Activated CD4-positive, CD25-positive, alpha-beta regulatory T cell treated with anti-CD3 and anti-CD28 coated beads, Interleukin-2, amount 50 U/mL, for 24 hours (primary cell): ENCODE data around the gene MYOD1.

Experiments
- ATAC-seq, 2 donors: fragments of 150-1000 bp; cut with Tn5 transposase; one replicate each; pipeline ENCODE4 v1.10.0; 2021; ENCODE audit warnings: mild to moderate bottlenecking in 1 of 2, moderate library complexity in 1 of 2

Gene MYOD1

DNA sequence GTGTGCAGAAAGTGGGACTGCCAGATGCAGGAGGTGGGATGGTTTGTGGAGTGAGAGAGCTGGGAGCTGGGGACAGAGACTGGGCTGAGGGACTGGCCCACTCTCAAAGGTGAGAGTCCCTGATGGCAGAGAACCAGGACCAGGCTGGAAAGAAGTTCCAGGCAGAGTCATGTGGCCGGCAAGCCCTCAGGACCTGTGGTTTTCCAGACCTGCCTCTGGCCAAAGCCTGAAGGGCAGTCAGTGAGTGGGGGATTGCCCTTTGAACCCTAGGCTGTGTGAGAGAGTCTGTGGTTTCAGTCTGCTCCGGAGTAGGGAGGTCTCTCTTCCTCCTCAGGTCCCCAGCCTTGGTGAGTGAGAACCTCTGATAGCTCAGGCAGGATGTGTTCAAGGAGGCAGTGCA is 32.2 kb downstream of the MYOD1 start:
- ATAC-seq = no peak

DNA sequence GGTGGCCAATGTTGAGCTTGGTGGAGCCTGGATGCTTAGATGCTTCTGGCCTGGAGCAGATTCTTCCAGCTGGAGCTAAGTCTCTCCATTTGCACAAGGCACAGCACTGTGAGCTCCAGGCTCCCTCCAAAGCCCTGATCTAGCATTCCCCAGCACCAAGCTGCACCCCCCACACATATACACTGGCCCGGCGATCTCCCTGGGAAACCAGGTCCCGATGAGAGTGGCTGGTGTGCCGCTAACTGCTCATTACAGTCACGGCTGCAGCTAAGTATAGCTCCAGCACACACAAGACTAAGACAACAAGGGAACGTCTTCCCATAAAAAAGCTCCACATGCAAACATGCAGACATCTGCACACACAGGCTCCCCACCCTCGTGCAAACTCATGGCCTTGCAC is 32.8 kb downstream of the MYOD1 start:
- ATAC-seq = no peak

DNA sequence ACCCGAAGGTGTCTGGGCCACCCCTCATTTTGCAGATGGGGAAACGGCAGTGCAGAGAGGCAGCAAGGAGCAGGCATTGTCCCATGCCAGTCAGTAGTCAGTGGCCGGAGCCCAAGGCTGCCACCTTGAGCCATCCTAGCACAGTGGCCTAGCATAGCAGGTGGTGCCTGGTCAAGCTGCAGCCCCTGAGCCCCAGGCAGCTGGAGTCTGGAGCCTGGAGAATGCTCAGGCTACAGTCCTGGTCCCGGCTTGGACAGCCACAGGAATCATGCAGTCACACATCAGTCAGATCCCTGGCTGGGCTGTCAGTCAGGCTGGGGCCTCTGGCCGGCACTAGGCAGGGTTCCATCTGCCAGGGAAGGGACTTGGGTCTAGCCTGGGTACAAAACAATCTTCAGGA is 33.8 kb downstream of the MYOD1 start:
- ATAC-seq = no peak

DNA sequence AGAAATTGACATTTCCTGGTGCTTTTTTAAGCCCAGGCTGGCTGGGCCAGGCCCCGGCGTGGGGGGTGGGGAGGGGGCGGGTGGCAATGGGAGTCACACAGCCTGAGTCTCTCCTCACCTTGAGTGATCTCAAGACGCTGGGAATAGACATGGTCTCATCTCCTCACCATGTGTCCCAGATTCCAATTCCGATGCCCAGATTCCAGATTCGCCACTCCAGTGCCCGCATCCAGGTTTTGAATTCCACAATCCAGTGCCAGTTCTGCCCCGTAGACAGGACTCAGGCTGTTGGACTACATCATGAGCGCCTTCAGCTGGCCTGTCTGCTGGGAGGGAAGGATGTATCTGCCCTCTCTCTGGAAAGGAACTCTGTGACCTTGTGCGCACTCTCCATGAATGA is 34.3 kb downstream of the MYOD1 start:
- ATAC-seq = no peak

DNA sequence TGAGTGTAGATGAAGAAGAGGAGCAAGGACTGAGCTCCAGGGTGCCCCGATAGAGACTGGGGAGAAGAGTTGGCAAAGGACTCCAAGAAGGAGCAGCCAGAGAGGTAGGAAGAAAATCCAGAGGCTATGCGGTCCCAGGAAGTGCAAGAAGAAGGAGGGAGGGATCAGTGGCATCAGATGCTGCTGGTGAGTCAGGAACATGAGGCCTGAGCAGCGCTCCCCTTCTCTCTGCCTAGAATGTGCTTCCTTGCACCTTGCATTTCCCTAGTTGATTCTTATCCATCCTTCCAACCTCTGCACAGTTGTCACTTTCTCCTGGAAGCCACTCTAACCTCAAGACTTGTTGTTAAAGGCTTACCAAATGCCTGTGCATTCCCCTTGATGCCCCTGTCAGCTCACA is 36.5 kb downstream of the MYOD1 start:
- ATAC-seq = no peak

DNA sequence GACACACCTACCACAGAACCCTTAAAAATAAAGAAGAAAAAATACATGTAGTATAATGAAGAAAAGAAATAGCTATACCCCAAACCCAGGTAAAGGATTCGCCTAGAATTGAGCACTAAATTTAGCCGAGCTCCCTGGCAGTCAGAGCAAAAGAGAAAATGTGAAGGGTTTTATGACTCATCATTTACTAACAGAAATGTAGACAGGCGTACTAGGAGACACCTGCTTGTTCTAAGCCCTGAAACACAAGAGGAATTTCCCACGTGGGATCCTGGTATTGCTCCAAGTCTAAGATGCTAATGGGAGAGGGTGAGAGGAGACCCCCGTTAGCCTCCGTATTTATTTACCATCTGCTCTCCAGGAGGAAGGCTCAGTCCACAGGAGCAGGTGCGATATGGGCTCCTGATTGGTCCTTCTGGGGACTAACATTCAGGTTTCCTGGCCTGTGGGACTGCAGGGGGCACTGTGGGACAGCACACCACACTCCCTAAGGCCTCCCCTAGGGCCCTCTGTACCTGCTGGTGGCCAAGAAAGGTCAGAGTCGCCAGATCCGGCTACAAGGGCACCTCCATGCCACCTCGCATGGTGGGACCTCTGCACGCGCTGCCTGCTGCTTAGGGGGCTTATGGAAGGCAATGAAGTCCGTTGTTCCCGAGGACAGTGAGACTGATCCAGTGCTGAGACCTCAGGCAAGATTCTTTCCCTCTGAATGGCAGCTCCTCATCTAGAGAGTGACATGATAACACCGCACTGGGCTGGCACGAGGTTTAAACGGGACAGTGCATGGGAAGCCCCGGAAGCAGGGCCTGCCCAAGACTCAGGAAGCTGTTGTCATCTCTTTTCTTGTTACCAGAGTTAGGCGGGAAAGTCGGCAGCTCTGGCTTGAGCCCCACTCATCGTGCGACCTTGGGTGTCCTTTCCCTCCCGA is 41.0 kb downstream of the MYOD1 start:
- peak in 1 of 2 donors; percentile 30 for ATAC-seq

DNA sequence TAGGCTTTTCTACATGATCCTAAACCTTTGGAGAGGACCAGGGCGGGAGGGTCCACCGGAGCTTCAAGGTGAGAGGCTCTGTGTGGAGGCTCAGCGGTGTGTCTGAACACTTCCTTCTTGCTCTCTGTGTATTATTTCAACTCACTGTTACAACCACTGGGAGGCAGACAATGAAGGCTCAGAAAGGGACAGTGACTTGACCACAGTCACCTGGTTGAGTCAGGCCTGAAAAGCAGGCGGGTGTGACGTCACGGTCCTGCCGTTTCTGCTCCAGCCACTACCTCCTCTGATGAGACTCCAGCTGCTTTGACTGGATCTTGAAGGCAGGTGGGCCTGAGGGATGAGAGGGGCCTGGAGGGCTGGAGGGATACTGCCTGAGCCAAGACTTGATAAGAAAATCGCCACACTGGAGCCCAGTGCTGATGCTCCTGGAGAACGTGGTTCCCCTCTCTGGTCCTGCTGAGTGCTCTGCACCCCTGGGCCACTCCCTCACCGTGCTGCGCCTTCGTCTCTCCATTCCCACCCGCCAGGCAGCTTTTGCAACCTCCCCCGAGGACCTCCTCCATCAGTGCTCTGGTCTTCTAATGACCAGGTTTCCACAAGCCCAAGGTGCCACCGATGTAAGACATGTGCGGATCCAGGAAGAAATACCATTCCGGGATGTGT is 43.1 kb downstream of the MYOD1 start:
- ATAC-seq = no peak

DNA sequence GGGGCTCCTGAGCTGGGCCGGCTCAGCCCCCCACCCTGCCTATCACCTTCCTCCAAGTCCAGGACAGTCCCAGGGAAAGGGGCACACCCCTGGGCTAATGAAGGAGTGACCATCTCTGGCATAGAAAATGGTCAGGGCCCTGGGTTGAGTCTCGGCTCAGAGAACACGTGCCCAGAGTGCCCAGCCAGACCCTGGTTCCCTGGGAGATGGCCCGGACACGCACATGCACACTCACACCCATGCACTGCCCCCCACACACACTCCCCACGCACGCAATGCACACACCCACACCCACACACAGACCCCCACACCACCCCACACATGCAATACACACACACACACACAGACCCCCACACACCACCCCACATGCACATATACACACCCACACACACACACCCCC is 43.9 kb downstream of the MYOD1 start:
- ATAC-seq = no peak

DNA sequence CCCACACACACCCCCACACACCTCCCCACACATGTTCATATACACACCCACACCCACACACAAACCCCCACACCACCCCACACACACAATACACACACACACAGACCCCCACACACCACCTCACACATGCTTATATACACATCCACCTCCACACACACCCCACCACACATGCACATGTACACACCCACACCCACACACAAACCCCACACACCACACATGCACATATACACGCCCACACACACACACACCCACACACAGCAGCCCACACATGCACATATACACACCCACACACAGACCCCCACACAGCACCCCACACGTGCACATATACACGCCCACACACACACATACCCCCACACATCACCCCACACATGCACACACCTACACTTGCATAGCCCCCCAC is 44.3 kb downstream of the MYOD1 start:
- no peak for ATAC-seq

DNA sequence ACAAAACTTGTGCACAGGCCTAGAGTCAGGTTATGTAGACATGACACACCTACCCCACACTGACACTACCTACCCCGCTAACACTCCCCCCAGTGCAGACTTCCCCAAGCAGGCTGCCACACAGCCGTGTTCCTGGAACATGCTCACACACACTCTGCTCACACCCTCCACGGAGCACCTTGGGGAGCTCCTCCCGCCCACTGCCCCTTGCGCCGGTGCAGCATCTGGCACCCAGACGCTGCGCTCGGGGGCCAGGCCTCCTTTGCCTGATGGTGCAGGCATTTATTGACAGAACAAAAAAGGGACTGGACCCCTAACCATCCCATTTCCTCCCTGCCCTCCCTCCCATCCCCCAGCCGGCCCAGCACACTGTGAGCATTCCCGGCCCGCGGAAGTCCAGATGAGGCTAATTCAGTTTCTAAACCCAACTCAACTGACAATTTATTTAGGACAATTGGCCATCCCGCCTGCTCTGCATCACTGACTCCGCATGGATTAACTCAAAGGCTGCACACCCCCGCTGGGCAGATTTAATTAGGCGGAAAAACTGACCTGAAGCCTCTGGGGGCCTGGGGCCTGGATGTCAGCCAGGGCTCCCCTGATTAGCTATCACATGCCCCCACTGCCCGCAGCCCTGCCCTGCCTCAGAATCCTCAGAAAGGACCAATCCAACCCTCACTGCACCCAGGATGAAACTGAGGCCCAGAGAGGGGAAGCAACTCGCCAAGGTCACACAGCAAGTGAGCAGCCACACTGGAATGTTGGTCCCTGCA is 45.3 kb downstream of the MYOD1 start:
- no peak for ATAC-seq

DNA sequence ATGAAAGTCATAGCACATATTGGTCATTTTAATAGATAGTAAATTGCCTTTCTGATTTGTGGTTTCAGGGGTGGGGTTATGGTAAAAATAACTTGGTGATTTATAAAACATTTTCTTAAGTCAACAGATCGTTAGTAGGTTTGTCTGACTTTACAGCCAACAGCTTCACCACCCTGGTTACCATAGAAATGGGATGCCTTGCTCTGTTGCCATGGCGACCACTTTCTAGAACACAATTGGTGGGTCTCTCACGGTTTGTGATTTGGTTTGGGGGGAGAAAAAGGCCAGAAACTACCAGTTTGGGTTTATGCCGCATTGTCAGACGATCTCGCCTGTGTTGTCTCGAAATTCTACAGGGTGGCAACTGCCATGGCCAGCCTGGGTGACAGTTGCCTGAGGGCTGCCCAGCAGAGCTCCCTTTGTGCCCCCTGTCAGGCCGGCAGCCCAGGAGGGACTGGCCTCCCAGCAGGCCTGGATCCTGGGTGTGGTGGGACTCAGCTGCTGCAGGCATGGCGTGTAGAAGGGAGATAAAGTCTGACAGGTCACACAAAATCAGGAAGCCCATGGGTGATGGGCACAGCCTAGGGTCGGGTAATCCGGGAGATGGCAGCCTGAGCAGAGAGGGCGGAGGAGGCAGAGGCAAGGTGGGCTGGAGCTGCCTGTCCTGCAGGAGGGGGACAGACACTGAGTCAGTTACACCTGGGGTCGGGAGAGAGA is 46.1 kb downstream of the MYOD1 start:
- no peak for ATAC-seq

DNA sequence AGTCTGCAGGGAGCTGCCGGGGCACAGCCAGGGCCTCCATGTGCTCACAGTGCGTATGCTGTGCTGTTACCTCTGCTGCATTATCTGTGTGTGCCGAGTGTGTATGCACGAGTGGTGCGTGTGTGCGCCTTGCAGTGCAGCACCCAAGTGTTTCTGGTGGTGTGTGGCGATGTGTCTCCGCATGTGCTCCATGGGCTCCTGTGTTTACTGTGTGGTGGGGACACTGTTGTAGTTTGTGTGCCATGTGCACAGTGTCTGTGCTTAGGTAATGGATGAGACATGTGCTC is 46.6 kb downstream of the MYOD1 start:
- no peak for ATAC-seq

DNA sequence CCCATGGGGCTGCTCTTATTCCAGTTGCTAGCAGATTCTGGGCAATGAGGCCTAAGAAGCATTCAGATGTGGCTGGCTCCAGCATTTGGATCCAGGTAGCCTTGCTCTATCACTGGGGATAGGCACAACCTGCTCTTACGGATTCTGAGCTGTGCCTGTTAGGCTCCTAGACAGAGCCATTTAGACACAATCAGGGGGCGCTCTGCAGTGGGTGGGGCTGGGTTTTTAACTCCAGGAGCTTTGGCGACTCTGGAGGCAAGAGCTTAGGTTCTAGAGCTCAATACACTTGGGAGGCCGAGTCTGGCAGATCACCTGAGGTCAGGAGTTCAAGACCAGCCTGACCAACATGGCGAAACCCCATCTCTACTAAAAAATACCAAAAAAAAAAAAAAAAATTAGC is 47.2 kb downstream of the MYOD1 start:
- ATAC-seq = no peak

DNA sequence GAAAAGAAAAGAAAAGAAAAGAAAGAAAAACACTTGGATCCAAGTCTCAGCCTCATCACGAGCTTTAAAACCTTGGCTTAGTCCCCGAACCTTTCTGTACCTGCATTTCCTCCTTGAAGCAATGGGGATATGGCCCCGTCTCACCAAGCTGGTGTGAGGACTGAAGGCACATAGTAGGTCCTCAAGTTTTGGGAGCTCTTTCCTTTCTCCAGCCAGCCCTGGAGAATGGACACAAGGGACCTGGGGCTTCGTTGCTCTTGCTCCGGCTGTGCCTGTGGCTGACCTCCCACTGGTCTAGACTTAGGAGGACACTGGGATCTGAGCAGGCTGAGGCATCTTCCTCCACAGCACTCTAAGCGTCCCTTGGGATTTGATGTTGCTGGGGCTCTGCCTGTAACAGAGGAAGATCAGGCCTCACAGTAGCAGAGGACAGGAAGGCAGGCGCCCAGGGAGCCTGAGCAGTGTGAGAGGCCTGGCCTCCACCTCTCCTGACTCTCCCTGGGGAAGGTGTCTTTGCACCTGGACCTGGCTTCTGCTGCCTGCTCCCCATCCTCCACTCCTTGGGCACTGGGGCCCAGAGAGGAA is 48.0 kb downstream of the MYOD1 start:
- no peak for ATAC-seq

DNA sequence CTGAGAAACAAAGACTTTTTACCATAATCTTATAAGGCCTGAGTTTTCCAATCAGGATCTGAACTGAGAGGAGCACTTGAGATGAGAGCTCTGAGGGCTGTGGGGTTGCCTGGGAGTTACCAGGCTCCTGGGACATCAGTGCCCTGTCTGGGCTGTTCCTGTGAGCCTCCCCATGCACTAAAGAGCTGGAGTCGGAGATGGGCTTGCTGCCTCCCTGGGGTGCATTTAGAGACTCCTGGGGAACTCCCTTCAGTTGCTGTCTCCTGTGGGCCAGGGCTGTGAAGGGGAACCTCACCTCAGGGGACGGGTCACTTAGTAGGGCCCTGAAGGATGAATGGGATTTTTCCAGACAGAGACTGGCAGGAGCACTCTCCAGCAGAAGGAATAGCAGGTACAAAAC is 48.5 kb downstream of the MYOD1 start:
- no peak for ATAC-seq

DNA sequence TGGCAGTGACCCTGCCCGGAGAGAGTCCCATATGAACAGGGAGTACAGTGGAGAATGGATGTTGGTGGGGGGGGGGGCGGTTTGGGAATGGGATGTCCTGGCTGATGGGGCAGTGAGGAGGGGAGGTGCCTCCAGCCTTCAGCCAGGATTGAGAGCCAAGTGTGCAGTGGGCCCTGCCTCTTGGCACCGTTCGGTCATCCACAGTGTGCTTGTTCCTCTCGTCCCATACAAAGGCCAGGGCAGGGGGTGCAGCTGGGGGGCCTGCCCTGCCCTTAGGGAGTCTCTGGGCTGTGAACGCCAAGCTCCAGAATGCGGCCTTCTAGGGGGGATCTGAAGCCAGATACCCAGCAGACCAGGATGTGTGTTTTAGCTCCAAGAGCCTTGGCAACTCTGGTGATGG is 49.2 kb downstream of the MYOD1 start:
- ATAC-seq = no peak

DNA sequence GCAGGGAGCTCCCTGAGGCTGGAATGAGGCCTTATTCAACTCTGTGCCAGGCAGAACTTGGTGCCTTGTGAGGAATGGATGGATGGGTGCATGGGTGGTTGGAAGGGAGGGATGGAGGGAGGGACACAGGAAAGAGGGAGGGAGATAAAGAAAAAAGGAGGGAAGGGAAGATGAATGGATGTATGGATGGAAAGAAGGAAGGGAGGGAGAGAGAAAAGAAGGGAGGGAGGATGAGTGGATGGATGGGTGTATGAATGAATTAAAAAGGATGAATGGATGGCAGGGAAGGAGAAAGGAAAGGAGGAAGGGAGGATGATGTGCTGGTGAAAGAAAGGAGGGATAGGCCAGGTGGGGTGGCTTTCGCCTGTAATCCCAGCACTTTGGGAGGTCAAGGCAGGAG is 49.8 kb downstream of the MYOD1 start:
- no peak for ATAC-seq

DNA sequence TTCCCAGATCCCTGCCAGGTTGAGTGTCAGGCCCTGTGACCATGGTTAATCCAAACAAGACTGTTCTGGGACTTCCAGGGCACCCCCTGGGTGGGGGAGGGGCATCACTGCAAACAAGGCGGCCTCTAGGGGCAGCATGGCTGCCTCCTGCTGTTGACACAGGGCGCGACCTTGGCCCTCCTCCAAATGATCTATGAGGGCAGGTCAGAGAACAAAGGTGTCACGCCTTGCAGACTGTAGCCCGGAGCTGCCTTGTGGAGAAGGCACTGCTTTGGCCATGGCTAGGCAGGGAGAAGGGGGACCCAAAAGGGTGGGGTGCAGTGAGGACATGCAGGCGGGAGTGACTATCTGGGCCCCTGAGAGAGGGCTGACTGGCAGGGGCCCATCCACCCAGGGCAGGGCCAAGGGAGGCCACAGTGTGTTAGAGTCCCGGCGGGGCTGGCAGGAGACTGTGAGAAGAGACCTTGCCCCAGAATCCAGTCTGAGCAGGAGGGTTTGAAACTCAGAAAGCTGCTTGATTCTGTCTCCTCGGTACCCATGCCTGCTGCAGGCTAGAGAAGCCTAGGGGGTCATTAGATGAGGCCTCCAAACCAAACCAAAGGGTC is 50.8 kb downstream of the MYOD1 start:
- no peak for ATAC-seq

DNA sequence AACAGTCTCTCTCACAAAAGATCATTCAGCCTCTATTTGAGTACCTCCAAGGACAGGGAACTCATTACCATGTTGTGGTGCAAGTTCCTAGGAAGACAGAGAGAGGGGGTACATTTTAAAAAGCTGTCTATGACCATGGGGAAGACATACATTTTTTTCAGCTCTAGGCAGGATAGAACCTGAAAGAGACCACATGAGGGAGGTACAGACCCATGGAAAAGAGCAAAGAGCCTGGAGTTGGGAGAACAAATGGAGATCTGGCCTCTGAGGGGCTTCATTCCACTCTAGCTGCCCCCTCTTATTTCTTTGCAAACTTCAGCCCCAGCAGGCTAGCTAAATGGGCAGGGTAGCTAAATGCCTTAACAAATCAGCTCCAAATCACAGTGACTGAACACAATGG is 51.5 kb downstream of the MYOD1 start:
- no peak for ATAC-seq

DNA sequence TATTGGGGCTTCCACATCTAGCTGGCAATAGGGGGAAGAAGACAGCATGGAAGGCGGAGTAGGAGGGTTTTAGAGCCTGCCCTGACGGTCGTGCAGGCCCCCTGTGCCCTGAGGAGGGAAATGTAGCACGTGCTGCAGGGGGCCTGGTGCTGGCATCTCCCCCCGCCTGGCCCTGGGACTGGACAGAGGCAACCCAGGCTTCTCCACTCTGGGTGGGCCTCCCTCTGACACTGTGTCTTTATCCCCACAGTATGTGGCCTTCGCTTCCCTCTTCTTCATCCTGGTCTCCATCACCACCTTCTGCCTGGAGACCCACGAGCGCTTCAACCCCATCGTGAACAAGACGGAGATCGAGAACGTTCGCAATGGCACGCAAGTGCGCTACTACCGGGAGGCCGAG is 52.0 kb downstream of the MYOD1 start:
- no peak for ATAC-seq
